Lower leg skin (tissue), 4 donors: ENCODE measurements around the gene AMELY. TPM values are rescaled to one million over a fixed set of nuclear protein-coding genes. Genes with fewer than 3 reads are reported as not detected.

Experiments
- DNase-seq, 2 donors: peaks; one replicate each; pipeline ENCODE4 v3.0.0-alpha.2; 2019; ENCODE audit warnings: low spot score in 2 of 2
- H3K4me3 ChIP-seq: fragments of 200-600 bp; sonication (generic); 2 replicates; pipeline ENCODE4 v1.5.1; 2017; ENCODE audit warnings: mild to moderate bottlenecking, low read depth; ENCODE audit not compliant: poor library complexity, severe bottlenecking
- POLR2A ChIP-seq, 2 donors: fragments of 450-650 bp; IDR thresholded peaks; one replicate each; pipeline ENCODE4 v1.6.1; 2016 to 2017; ENCODE audit warnings: antibody characterized with exemption in 2 of 2, mild to moderate bottlenecking in 1 of 2, moderate library complexity in 1 of 2
- whole genome bisulfite sequencing, 2 donors: methylation state at CpG; one replicate each; pipeline ENCODE4 v1.1.5; 2018; 5-methylcytosine and 5-hydroxymethylcytosine counted together
- intact Hi-C: fragments of 100-400 bp; cut with DNase I; formaldehyde crosslinking; loops from one replicate; pipeline ENCODE4 v1.15.0; 2023; ENCODE audit warnings: low total_unique reads
- total RNA-seq, 4 donors: library from RNA; depleted of rRNA; stranded (reverse); fragments of >200 nt; gene quantifications; one replicate each; pipeline ENCODE4 v1.1.0, GENCODE V29; 2016
- TF ChIP-seq, protein P1 (sequence below), 3 donors: fragments of 450-650 bp; IDR thresholded peaks; one replicate each; pipeline ENCODE4 v1.5.1; 2016; ENCODE audit warnings: antibody characterized with exemption in 3 of 3, mild to moderate bottlenecking in 3 of 3, moderate library complexity in 2 of 3

AMELY gene
- total RNA-seq, 4 donors from 2014 or later = not detected

DNA sequence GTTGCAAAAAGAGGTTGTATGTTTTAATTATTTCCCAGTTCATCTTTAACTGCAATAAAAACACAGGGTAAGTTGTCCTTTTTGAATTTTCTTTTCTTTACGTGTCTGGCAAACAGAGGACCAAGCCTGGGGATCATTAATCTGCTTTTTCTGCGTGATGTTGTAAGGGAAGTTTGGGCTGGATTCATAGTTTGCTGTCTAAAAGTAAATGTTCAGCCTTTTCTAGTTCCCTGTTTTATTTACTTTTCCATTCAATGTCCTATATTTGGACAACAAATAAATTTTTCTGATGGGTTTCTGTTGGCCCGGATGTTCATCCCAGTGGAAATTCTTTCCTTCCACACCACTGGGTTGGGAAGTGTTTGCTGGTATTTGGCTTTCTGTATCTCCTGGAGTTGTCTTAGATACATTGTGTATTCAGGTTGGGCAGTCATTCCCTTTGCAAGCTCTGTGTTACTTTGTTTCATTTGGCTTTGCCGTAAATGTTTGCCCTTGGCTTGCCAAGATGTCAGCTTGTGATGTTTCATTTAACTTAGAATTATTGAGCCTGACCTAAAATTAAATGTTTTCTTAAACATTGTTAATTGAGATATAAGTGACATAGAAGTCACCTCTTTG lies 20.3 kb upstream of the AMELY start:
- WGBS, 2 donors = 68% methylated on average over 4 of the region's 4 CpGs; no CpG with 5 or more reads in 1 of the 2 donors
- no peak for DNase-seq
- H3K4me3 ChIP-seq = no peak overlapping the region
- no peak for TF ChIP-seq POLR2A (IDR thresholded peaks at IDR 0.05)
- TF ChIP-seq, protein P1, sequence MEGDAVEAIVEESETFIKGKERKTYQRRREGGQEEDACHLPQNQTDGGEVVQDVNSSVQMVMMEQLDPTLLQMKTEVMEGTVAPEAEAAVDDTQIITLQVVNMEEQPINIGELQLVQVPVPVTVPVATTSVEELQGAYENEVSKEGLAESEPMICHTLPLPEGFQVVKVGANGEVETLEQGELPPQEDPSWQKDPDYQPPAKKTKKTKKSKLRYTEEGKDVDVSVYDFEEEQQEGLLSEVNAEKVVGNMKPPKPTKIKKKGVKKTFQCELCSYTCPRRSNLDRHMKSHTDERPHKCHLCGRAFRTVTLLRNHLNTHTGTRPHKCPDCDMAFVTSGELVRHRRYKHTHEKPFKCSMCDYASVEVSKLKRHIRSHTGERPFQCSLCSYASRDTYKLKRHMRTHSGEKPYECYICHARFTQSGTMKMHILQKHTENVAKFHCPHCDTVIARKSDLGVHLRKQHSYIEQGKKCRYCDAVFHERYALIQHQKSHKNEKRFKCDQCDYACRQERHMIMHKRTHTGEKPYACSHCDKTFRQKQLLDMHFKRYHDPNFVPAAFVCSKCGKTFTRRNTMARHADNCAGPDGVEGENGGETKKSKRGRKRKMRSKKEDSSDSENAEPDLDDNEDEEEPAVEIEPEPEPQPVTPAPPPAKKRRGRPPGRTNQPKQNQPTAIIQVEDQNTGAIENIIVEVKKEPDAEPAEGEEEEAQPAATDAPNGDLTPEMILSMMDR (IDR thresholded peaks at IDR 0.05) = no peak
- intact Hi-C loops = no loop called here

DNA sequence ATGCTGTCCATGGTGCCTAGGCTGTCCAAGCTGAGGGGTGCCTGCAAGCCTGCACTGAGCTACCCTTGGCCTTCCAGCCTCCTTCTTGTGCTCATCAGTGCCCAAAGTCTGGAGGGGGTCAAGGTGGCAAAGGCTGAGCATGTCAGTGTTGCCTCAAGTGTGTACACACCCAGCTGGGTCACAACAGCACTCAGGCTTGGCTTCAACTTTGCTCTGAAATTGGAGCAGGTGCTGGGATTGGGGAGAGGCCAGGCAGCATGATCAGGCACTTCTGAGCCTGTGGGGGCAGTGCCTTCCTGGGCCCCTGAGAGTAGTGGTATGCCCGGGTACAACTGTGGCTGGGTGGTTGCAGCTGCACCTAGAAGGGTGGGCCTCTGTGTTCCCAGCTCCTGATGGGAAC lies 17.7 kb upstream of the AMELY start:
- no CpG with 5 or more reads among the region's 1 CpG for WGBS, 2 donors

DNA sequence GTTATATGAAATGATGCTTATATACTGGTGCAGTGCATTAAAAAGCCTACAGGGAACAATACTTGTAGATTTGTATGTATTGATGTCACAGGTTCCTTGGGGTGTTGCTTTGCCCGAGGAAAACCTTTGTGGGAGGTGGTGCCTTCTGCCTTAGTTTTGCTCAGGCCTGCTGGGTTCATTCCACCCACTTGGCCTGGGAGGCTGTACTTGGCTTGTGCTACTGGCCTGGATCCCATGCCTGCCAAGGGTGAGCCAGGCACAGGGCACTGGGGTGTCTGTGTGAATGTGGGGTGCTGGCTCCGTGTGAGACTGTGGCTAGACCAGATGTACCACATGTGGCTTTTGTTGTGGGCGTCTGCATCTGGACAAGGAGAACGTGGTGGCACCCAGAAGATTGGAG lies 16.7 kb upstream of the AMELY start:
- no peak overlapping the region for H3K4me3 ChIP-seq
- no peak for TF ChIP-seq POLR2A (IDR thresholded peaks at IDR 0.05)
- TF ChIP-seq, protein P1 (IDR thresholded peaks at IDR 0.05) = no peak
- DNase-seq = no peak
- 36% methylated on average over 4 of the region's 4 CpGs; no CpG with 5 or more reads in 1 of the 2 donors for WGBS, 2 donors
- intact Hi-C loops = no loop called here

More for the DNA sequence above, 17.7 kb upstream of the AMELY start:
- no peak for TF ChIP-seq POLR2A (IDR thresholded peaks at IDR 0.05)
- TF ChIP-seq, protein P1 (IDR thresholded peaks at IDR 0.05) = no peak
- H3K4me3 ChIP-seq = no peak overlapping the region
- DNase-seq = no peak
- intact Hi-C loops = no loop called here

DNA sequence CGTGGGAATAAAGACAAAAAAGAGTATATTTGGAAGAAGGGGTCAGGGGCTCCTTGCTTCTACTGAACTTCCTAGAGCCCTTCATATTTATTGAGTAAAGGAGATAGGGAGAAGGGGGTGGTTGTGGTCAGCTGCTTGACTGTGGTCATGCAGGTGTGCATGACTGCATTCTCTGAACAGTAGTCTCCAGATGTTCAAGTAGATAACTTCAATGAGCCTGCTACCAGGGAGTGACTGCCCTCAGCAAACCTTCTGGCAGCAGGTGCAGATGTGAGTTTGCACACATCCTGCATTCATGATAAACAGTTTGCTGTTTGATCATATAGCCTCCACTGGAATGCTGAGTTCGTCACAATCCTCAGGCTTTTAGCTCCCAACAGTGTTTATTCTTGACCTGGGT lies 9.5 kb upstream of the AMELY start:
- H3K4me3 ChIP-seq = no peak overlapping the region
- WGBS, 2 donors = 71% methylated on average over 2 of the region's 2 CpGs; no CpG with 5 or more reads in 1 of the 2 donors
- TF ChIP-seq, protein P1 (IDR thresholded peaks at IDR 0.05) = no peak
- TF ChIP-seq POLR2A (IDR thresholded peaks at IDR 0.05) = no peak
- DNase-seq = no peak
- intact Hi-C loops = no loop called here

DNA sequence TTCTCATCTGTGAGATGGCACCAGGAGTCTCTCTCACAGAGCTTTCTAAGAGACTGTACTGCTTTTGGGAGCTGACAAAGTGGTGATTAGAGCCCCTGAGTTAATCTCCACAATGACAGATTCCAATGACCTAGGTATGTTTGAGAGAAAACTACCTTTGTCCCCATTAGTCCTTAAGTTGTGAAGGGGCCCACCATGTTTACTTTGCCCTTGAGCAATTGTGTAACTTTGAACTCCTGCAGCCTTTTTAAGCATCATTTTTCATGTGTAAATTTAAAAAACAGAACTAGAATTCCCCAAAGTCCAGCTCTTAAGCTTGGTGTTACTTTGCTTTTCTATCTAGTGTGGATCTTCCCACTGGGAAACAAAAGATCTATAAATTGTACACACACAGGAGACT lies 1.8 kb upstream of the AMELY start:
- no peak overlapping the region for H3K4me3 ChIP-seq
- intact Hi-C loops = no loop called here
- no peak for TF ChIP-seq POLR2A (IDR thresholded peaks at IDR 0.05)
- TF ChIP-seq, protein P1 (IDR thresholded peaks at IDR 0.05) = no peak
- no peak for DNase-seq
